GM18951 (cell line): ENCODE measurements around the gene BBS2.

Experiments
- POLR2A ChIP-seq: IDR thresholded peaks from 4 replicates; pipeline ENCODE4 v1.6.1; 2011; ENCODE audit warnings: mild to moderate bottlenecking; ENCODE audit not compliant: insufficient read length, insufficient read depth; ENCODE audit errors: extremely low read depth
- in situ Hi-C: fragments of 300-500 bp; cut with MboI; formaldehyde crosslinking; loops from one replicate; pipeline ENCODE4 v1.12.0; 2022; ENCODE audit warnings: low sequenced_read_pairs, mixed read lengths, inconsistent platforms; ENCODE audit not compliant: unreplicated experiment

BBS2 gene

DNA sequence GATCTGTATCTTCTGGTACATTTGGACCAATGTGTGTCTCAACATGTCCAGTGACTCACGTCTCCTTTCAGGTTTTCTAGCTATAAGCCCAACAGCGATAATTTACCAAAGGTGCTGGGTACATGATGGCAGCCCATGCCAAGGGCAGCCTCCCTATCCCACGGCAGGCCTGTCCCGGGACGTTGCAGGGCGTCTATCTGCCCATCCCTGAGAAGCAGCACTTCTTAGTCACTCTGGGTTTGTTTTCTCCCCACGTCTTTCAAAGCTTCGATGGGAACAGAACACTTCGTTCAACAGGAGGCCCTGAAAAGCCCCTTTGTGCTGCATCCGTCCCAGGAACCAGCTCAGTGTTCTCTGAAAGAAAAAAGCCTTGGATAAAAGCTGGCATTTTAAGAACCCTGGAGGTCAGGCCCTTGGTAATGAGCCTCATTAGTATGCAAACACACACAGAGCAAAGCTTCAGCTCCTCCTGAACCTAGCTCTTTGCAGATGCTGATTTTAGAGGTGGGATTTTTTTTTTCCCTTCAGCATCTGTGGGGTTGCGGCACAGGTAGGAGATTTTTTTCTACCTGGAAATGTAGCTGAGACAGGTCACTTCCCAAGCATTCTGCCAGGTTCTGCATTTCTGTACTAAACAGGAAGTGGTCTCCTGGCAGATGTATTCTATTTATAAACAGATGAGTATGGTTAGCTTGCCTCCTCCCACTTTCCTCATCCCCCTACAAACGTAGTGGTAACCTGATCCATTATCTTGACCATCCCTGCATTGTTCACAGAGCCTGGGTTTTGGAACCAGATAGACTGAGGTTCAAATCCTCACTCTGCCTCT, 27.5 kb upstream of the BBS2 start:
- in situ Hi-C loops = no loop called here
- TF ChIP-seq POLR2A = no peak

DNA sequence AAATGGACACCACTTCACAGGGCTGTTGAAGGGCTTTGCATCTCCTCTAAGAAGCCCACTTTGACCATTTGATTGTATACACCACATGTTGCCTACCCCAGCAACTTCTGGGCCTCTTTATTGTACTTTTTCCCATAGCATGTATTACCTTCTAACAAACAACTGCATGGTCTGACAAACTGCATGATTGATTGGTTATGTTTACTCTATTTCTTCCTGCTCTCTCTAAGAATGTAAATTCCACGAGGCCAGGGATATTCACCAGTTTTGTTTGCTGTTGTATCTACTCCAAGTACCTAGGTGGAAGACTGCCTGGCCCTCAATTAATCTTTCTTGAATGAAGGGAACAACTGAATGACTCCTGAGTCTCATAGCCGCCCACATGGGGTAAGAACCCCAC, 22.2 kb upstream of the BBS2 start:
- TF ChIP-seq POLR2A = no peak
- in situ Hi-C loops = no loop called here

DNA sequence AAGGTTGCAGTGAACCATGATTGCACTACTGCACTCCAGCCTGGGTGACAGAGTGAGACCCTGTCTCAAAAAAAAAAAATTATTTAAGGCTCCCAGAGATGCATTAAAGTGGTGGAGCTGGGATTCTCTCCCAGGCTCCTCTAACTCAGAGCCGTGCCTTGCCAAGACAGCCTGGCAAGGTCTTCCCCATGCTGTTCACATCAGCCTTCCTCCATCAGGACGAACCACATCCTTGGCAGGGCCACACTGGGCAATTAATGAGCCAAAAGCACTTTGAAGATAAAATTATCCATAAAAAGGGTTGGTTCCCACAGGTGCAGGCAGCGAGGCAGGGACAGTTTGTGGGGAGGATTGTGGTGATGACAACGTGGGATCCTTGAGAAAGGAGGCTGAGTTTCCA, 19.8 kb upstream of the BBS2 start:
- TF ChIP-seq POLR2A = no peak
- in situ Hi-C loops = no loop called here

DNA sequence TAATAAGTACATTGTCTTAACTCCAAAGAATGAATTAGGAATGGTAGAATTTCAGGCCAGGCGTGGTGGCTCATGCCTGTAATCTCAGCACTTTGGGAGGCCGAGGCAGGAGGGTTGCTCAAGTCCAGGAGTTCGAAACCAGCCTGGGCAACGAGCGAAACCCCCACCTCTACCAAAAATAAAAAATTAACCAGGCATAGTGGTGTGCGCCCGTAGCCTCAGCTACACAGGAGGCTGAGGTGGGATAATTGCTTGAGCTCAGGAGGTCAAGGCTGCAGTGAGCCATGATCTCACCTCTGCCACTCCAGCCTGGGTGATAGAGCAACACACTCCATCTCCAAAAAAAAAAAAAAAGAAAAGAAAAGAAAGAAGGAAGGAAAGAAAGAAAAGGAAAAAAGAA, 18.5 kb upstream of the BBS2 start:
- TF ChIP-seq POLR2A = no peak
- in situ Hi-C loops = no loop called here

DNA sequence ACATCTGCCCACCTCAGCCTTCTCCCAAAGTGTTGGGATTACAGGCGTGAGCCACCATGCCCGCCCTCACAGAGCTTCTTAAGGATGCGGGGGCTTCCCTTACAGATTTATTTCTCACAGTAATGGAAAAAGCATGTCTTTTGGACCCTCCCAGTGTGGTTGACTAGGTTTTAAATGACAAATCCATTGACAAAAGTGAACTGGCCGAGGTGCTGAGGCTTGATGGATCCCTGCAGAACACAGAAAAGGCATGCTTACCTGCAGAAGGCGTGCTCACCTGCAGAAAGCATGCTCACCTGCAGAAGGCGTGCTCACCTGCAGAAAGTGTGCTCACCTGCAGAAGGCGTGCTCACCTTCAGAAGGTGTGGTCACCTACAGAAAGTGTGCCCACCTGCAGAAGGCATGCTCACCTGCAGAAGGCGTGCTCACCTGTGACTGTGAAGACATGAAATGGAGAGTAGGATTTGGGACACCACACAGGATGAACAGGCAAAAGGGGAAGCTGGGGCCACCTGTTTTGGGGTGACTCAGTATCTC, 15.1 kb upstream of the BBS2 start:
- TF ChIP-seq POLR2A = no peak
- in situ Hi-C loops = no loop called here

GRCh38 chr16:56532714-56533113, 12.9 kb upstream of the BBS2 start:
- in situ Hi-C loops = no loop called here
- TF ChIP-seq POLR2A = no peak

GRCh38 chr16:56530872-56531271, 11.0 kb upstream of the BBS2 start:
- in situ Hi-C loops = no loop called here
- no peak for TF ChIP-seq POLR2A

GRCh38 chr16:56525236-56525635, 5.4 kb upstream of the BBS2 start:
- in situ Hi-C loops = no loop called here
- TF ChIP-seq POLR2A = no peak

DNA sequence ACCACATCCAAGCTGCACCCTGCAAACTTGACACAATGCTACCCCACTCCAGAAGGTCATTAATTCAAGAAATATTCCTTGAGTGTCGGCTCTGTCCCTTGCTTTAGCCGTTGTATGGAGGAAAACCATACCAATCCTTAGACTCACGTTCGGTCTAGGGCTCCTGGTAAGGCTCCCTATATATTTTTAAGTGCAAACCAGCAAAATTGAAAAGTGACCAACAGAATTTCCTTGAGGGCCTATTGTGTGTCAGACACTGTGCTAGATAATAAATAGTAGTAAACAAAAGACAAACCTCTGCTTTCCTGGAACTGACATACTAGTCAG, 390 bp upstream of the BBS2 start:
- in situ Hi-C loops = no loop called here
- no peak for TF ChIP-seq POLR2A

GRCh38 chr16:56518425-56518824, 1.4 kb downstream of the BBS2 start:
- in situ Hi-C loops = no loop called here
- no peak for TF ChIP-seq POLR2A

DNA sequence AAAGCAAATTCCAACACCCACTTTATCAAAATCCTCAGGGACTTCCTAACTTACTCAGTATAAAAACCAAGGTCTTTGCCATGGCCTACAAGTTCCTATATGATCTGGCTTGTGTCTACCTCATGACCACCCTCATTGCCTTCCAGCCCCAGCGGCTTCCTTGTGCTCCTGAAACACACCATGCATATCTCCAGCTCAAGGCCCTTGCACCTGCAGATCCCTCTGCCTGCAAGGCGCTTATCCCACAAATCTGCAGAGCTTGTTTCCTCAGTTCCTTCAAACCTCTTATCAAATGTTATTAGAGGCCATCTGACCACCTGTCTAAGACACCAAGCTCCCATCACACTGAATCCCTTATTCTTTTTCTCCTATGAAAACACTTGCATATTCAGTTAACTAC, 2.6 kb downstream of the BBS2 start:
- in situ Hi-C loops = no loop called here
- no peak for TF ChIP-seq POLR2A

GRCh38 chr16:56515665-56516064, 4.2 kb downstream of the BBS2 start:
- in situ Hi-C loops = no loop called here
- TF ChIP-seq POLR2A = no peak

DNA sequence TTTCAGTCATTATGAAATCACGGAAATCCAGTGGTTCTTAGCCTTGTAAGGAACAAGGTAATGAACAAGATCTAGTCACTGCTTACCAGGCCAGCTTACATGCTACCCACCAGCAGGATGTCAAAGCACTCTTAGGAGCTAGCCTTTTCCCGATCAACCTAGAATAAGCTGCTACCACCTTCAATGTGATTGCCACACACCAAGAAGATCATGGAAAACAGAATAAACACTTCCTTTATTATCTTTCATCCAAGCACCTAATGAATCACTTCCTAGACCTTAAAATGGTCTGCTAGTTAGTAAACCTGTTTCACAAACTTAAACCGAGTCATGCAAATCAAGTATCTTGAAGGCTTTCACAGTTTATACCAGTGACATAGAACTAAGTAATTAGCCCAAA, 5.0 kb downstream of the BBS2 start:
- no peak for TF ChIP-seq POLR2A
- in situ Hi-C loops = no loop called here

DNA sequence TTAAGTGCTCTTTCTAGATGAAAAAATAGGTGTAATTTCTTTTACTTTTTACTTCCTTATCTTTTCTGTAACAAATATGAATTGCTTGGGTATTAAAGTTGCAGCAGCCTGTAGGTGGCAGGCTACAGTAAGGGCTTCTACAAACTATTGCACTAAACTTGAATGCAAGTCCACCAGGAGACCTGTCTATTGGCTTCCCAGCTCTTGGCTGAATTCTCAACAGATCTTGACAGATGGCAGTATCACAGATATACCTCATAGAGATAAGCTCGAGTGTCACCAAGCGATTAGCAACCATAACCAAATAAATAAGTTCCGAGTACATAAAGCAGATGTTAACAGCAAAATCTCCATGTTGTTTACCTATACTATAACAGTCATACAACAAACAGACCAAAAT, 5.9 kb downstream of the BBS2 start:
- no peak for TF ChIP-seq POLR2A
- in situ Hi-C loops = no loop called here
